ENCODE results near the gene RPS19.

Gene RPS19

GRCh38 chr19:41859618-41860418 lies at the start of gene RPS19:
TSS of gene RPS19 (plus strand) at chr19:41860255. CDS start at chr19:41860775, 520 bp downstream.
- peak; percentile 99 for DNase-seq

GRCh38 chr19:41810301-41810700 lies 49.8 kb upstream of the RPS19 start:
- DNase-seq: no peak

- no peak for DNase-seq
These were observed 49.0 kb upstream of the RPS19 start for GRCh38 chr19:41811036-41811435.

- no peak for DNase-seq
These were observed 48.1 kb upstream of the RPS19 start for GRCh38 chr19:41811981-41812380.

GRCh38 chr19:41813911-41814310 lies 46.1 kb upstream of the RPS19 start:
- no peak for DNase-seq

GRCh38 chr19:41815301-41815700 lies 44.8 kb upstream of the RPS19 start:
- DNase-seq: no peak

GRCh38 chr19:41816761-41817160 lies 43.3 kb upstream of the RPS19 start:
- no peak for DNase-seq

- DNase-seq: no peak
These were observed 38.9 kb upstream of the RPS19 start for GRCh38 chr19:41821003-41821735.

GRCh38 chr19:41837981-41838708 lies 21.9 kb upstream of the RPS19 start:
- DNase-seq: no peak

- no peak for DNase-seq
These were observed 20.8 kb upstream of the RPS19 start for GRCh38 chr19:41839211-41839610.

GRCh38 chr19:41843371-41843770 lies 16.7 kb upstream of the RPS19 start:
- DNase-seq: no peak

- no peak for DNase-seq
These were observed 15.5 kb upstream of the RPS19 start, which contains the start of gene LYPD4 for GRCh38 chr19:41844601-41845000. TSS of gene LYPD4 (minus strand) at chr19:41844683. CDS start at chr19:41839285, 5,398 bp downstream.

GRCh38 chr19:41845001-41845050 lies 15.2 kb upstream of the RPS19 start, which contains the start of gene DMRTC2:
TSS of gene DMRTC2 (plus strand) at chr19:41845042. CDS start at chr19:41847429, 2,387 bp downstream.
- no peak for DNase-seq

GRCh38 chr19:41845051-41845590 lies 14.9 kb upstream of the RPS19 start:
- no peak for DNase-seq

GRCh38 chr19:41847351-41848105 lies 12.5 kb upstream of the RPS19 start:
- DNase-seq: no peak

GRCh38 chr19:41848666-41849065 lies 11.4 kb upstream of the RPS19 start:
- no peak for DNase-seq

- no peak for DNase-seq
These were observed 11.0 kb upstream of the RPS19 start for GRCh38 chr19:41849067-41849466.

GRCh38 chr19:41850381-41850780 lies 9.7 kb upstream of the RPS19 start:
- no peak for DNase-seq

- no peak for DNase-seq
These were observed 8.6 kb upstream of the RPS19 start for GRCh38 chr19:41851456-41851855.

- no peak for DNase-seq
These were observed 6.7 kb upstream of the RPS19 start for GRCh38 chr19:41853344-41853743.

GRCh38 chr19:41853768-41854167 lies 6.3 kb upstream of the RPS19 start:
- DNase-seq: no peak

GRCh38 chr19:41859213-41859617 lies 840 bp upstream of the RPS19 start:
- DNase-seq: no peak

Data from fibroblast of skin of right quadriceps (primary cell).